Mesodermal cell (in vitro differentiated cells): Measurements from ENCODE around the gene COTL1.

Experiments used
- H3K27ac ChIP-seq: 2 replicates; pipeline ENCODE4 v1.7.0; 2013; ENCODE audit warnings: mild to moderate bottlenecking, low read depth, low read length, moderate library complexity; ENCODE audit not compliant: severe bottlenecking
- H3K36me3 ChIP-seq: 2 replicates; pipeline ENCODE4 v1.7.1; 2013; ENCODE audit warnings: mild to moderate bottlenecking, low read length, moderate library complexity; ENCODE audit not compliant: control insufficient read depth, insufficient read depth
- H3K4me1 ChIP-seq: one replicate; pipeline ENCODE4 v1.7.1; 2013; ENCODE audit warnings: mild to moderate bottlenecking, low read length; ENCODE audit not compliant: insufficient read depth, control insufficient read depth, poor library complexity, severe bottlenecking
- H3K4me3 ChIP-seq: 2 replicates; pipeline ENCODE4 v1.7.0; 2013; ENCODE audit warnings: low read length, control low read depth, mild to moderate bottlenecking; ENCODE audit not compliant: insufficient read depth, poor library complexity, severe bottlenecking; ENCODE audit errors: extremely low read depth
- H3K9me3 ChIP-seq: 2 replicates; pipeline ENCODE4 v1.7.1; 2013; ENCODE audit warnings: mild to moderate bottlenecking, low read length, moderate library complexity; ENCODE audit not compliant: control insufficient read depth
- WGBS, 2 experiments: methylation state at CpG; one replicate each; pipeline ENCODE4 v1.1.5; 2013; ENCODE audit warnings: missing lambda C conversion rate in 2 of 2; ENCODE audit not compliant: insufficient coverage in 2 of 2; 5-methylcytosine and 5-hydroxymethylcytosine counted together

The COTL1 gene

GRCh38 chr16:84538222-84538840, 79.5 kb downstream of the COTL1 start:
- Histone ChIP-seq H3K4me3 (no peak overlapping the region), H3K36me3 (no peaks in the 10 kb centered on the region), H3K4me1 (peaks cover 21% of the 10 kb centered on the region), H3K27ac (peak overlapping the region; percentile 63), H3K9me3 (no peaks in the 10 kb centered on the region)
- 97 to 100% methylated on average over 4 to 5 of the region's 6 CpGs for WGBS, 2 experiments

GRCh38 chr16:84537491-84538151, 80.3 kb downstream of the COTL1 start:
- Histone ChIP-seq H3K36me3 (no peaks in the 10 kb centered on the region), H3K27ac (peak overlapping the region; percentile 63), H3K4me3 (no peak overlapping the region), H3K4me1 (peaks cover 28% of the 10 kb centered on the region), H3K9me3 (no peaks in the 10 kb centered on the region)
- 67 to 72% methylated on average over 5 to 10 of the region's 11 CpGs for WGBS, 2 experiments

- peak overlapping the region; percentile 23 for H3K27ac ChIP-seq
- no peaks in the 10 kb centered on the region for H3K9me3 ChIP-seq
- H3K4me1 ChIP-seq: peaks cover 40% of the 10 kb centered on the region
- 90 to 93% methylated on average over 8 to 9 of the region's 9 CpGs for WGBS, 2 experiments
- no peak overlapping the region for H3K4me3 ChIP-seq
- H3K36me3 ChIP-seq: no peaks in the 10 kb centered on the region
Observed at GRCh38 chr16:84535851-84536250, 82.0 kb downstream of the COTL1 start.

- Histone ChIP-seq H3K4me1 (peaks cover 40% of the 10 kb centered on the region), H3K9me3 (no peaks in the 10 kb centered on the region), H3K36me3 (no peaks in the 10 kb centered on the region), H3K27ac (no peak overlapping the region), H3K4me3 (no peak overlapping the region)
- 25 to 39% methylated on average over 4 to 6 of the region's 6 CpGs for WGBS, 2 experiments
Observed at GRCh38 chr16:84535408-84535807, 82.5 kb downstream of the COTL1 start.

- Histone ChIP-seq H3K4me3 (no peak overlapping the region), H3K27ac (no peak overlapping the region), H3K36me3 (no peaks in the 10 kb centered on the region), H3K9me3 (peaks cover 2% of the 10 kb centered on the region), H3K4me1 (peaks cover 40% of the 10 kb centered on the region)
- WGBS, 2 experiments: 72 to 76% methylated on average over 4 to 5 of the region's 5 CpGs
Observed at GRCh38 chr16:84534815-84535214, 83.1 kb downstream of the COTL1 start.

- H3K36me3 ChIP-seq: no peaks in the 10 kb centered on the region
- H3K9me3 ChIP-seq: peaks cover 9% of the 10 kb centered on the region
- peaks cover 40% of the 10 kb centered on the region for H3K4me1 ChIP-seq
- no peak overlapping the region for H3K4me3 ChIP-seq
- 54 to 64% methylated on average over 4 to 10 of the region's 11 CpGs for WGBS, 2 experiments
- peak overlapping the region; percentile 97 for H3K27ac ChIP-seq
Observed at GRCh38 chr16:84532855-84533486, 84.9 kb downstream of the COTL1 start.

GRCh38 chr16:84532291-84532724, 85.6 kb downstream of the COTL1 start:
- WGBS, 2 experiments: 9 to 16% methylated on average over 7 to 8 of the region's 10 CpGs
- Histone ChIP-seq H3K4me1 (peaks cover 35% of the 10 kb centered on the region), H3K9me3 (peaks cover 9% of the 10 kb centered on the region), H3K36me3 (no peaks in the 10 kb centered on the region), H3K27ac (peak overlapping the region; percentile 97), H3K4me3 (no peak overlapping the region)

GRCh38 chr16:84531671-84532111, 86.2 kb downstream of the COTL1 start:
- H3K4me1 ChIP-seq: peaks cover 39% of the 10 kb centered on the region
- H3K27ac ChIP-seq: peak overlapping the region; percentile 97
- no peak overlapping the region for H3K4me3 ChIP-seq

GRCh38 chr16:84530590-84530989, 87.3 kb downstream of the COTL1 start:
- WGBS, 2 experiments: 74 to 85% methylated on average over 4 of the region's 5 CpGs
- Histone ChIP-seq H3K9me3 (peaks cover 9% of the 10 kb centered on the region), H3K27ac (no peak overlapping the region), H3K4me1 (peaks cover 34% of the 10 kb centered on the region), H3K36me3 (no peaks in the 10 kb centered on the region), H3K4me3 (no peak overlapping the region)

More at GRCh38 chr16:84531671-84532111, 86.2 kb downstream of the COTL1 start:
- Histone ChIP-seq H3K9me3 (peaks cover 9% of the 10 kb centered on the region), H3K36me3 (no peaks in the 10 kb centered on the region)
- 64 to 89% methylated on average over 5 of the region's 9 CpGs for WGBS, 2 experiments

GRCh38 chr16:84529607-84530006, 88.3 kb downstream of the COTL1 start:
- Histone ChIP-seq H3K4me1 (peaks cover 29% of the 10 kb centered on the region), H3K36me3 (no peaks in the 10 kb centered on the region), H3K27ac (no peak overlapping the region), H3K4me3 (no peak overlapping the region), H3K9me3 (peaks cover 9% of the 10 kb centered on the region)
- 92 to 100% methylated on average over 2 to 3 of the region's 3 CpGs for WGBS, 2 experiments
